ENCODE measurements around the gene E4F1. TPM values are rescaled to one million over a fixed set of nuclear protein-coding genes. Genes with fewer than 3 reads are reported as not detected.

Gene E4F1
- total RNA-seq, 1 donor from 2014 or later: 33.7 TPM

- no peak within 1 kb of the TSS for H3K4me3 ChIP-seq (ENCODE audit: low read depth, low read length)
- TF ChIP-seq, protein P1, sequence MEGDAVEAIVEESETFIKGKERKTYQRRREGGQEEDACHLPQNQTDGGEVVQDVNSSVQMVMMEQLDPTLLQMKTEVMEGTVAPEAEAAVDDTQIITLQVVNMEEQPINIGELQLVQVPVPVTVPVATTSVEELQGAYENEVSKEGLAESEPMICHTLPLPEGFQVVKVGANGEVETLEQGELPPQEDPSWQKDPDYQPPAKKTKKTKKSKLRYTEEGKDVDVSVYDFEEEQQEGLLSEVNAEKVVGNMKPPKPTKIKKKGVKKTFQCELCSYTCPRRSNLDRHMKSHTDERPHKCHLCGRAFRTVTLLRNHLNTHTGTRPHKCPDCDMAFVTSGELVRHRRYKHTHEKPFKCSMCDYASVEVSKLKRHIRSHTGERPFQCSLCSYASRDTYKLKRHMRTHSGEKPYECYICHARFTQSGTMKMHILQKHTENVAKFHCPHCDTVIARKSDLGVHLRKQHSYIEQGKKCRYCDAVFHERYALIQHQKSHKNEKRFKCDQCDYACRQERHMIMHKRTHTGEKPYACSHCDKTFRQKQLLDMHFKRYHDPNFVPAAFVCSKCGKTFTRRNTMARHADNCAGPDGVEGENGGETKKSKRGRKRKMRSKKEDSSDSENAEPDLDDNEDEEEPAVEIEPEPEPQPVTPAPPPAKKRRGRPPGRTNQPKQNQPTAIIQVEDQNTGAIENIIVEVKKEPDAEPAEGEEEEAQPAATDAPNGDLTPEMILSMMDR (conservative IDR thresholded peaks at IDR 0.05; ENCODE audit: low read depth, low read length): no peak
- DNase-seq (ENCODE audit: low read depth): no peak
These were observed 12.7 kb upstream of the E4F1 start, which contains the start of gene BRICD5 for GRCh38 chr16:2210386-2211365. TSS of gene BRICD5 (minus strand) at chr16:2210863. CDS start at chr16:2210833, 30 bp downstream.

GRCh38 chr16:2211923-2212347 is 11.5 kb upstream of the E4F1 start:
- TF ChIP-seq, protein P1 (conservative IDR thresholded peaks at IDR 0.05; ENCODE audit: low read depth, low read length): no peak
- no peak for DNase-seq (ENCODE audit: low read depth)
- peak overlapping the region; percentile 69 for H3K4me3 ChIP-seq (ENCODE audit: low read depth, low read length)

- TF ChIP-seq, protein P1 (conservative IDR thresholded peaks at IDR 0.05; ENCODE audit: low read depth, low read length): no peak
- peak overlapping the region; percentile 69 for H3K4me3 ChIP-seq (ENCODE audit: low read depth, low read length)
- DNase-seq (ENCODE audit: low read depth): no peak
These were observed 10.7 kb upstream of the E4F1 start for GRCh38 chr16:2212362-2213324.

- peak overlapping the region; percentile 69 for H3K4me3 ChIP-seq (ENCODE audit: low read depth, low read length)
- TF ChIP-seq, protein P1 (conservative IDR thresholded peaks at IDR 0.05; ENCODE audit: low read depth, low read length): no peak
- DNase-seq (ENCODE audit: low read depth): no peak
These were observed 9.3 kb upstream of the E4F1 start for GRCh38 chr16:2213817-2214718.

DNA sequence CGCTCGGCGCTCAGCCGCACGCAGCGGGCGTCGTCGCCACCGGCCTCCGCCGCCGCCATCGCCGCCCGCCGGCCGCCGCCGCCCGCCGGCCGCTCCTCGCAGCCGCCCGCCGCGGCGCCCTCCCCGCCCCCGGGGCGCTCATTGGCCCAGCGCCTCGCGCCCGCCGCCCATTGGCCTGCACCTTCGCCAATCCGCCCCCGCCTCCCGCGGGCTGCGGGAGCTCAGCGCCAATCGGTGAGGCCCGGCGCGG is 8.7 kb upstream of the E4F1 start, which contains the start of gene PGP:
Gene PGP (minus strand): TSS at position 122 of the 250 bp plus-strand sequence. CDS start 63 bp downstream, at position 59.
- H3K4me3 ChIP-seq (ENCODE audit: low read depth, low read length): peak within 1 kb of the TSS; percentile 85
- TF ChIP-seq, protein P1 (conservative IDR thresholded peaks at IDR 0.05; ENCODE audit: low read depth, low read length): no peak
- DNase-seq (ENCODE audit: low read depth): no peak

DNA sequence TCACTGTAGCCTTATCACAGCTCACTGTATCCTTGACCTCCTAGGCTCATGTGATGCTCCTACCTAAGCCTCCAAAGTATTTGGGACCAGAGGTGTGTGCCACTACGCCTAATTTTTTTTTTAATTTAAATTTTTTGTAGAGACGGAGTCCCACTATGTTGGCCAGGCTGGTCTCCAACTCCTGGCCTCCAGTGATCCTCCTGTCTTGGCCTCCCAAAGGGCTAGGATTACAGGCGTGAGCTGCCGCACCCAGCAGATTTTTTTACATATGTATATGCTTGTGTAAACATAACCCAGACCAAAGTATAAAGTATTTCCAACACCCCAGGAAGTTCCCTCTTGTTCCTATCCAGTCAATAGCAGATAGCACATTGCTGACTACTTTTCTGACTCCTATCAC is 7.1 kb upstream of the E4F1 start:
- H3K4me3 ChIP-seq (ENCODE audit: low read depth, low read length): no peak overlapping the region
- TF ChIP-seq, protein P1 (conservative IDR thresholded peaks at IDR 0.05; ENCODE audit: low read depth, low read length): no peak
- DNase-seq (ENCODE audit: low read depth): no peak

All from epithelial cell of proximal tubule (primary cell).